Stimulated activated CD4-positive, alpha-beta T cell treated with anti-CD3 and anti-CD28 coated beads, Interleukin-12 subunit alpha, Interleukin-12 subunit beta, amount 100 ng/mL, for 24 hours (primary cell): ENCODE results near the gene IMPG1.

Experiments
- DNase-seq, 2 experiments: peaks; one replicate each; pipeline ENCODE4 v3.0.0-alpha.2; 2020; ENCODE audit warnings: low read depth in 2 of 2

Gene IMPG1

GRCh38 chr6:75893058-75893775, 179.2 kb downstream of the IMPG1 start:
- no peak for DNase-seq

DNA sequence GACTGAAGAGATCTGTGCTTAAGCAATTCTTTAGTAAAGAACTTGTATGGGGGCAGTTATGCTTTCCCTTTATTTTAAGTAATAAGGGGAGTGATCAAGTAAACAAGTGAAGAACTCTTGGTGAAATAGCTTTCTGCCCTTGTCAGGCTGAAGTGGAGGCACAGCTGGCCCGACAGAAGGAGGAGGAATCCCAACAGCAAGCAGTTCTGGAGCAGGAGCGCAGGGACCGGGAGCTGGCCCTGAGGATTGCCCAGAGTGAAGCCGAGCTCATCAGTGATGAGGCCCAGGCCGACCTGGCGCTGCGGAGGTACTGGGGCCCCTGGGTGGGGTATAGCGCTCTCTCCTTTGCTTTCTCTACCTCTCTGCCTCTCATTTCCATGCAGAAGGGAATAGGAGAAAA, 180.1 kb downstream of the IMPG1 start:
- no peak for DNase-seq

- DNase-seq = no peak
Measured at GRCh38 chr6:75884822-75885221, 187.6 kb downstream of the IMPG1 start.

DNA sequence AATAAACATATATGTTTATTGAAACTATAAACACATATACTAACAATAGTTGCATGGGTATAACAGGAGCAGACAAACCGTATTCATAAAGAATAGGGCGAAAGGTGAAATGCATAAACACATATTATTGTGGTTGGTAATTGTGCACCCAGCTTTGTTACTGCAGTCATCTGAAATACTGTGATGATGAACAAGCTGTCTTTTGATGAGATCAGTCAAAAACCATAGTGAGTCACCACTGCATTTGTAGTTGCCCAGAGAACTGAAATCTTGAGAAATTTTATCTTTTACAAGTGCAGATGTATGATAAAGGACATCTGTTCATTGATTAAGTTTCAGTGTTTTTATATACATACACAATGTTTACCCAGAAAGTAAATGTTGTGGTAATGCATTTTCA, 189.7 kb downstream of the IMPG1 start:
- no peak for DNase-seq

GRCh38 chr6:75880305-75880704, 192.2 kb downstream of the IMPG1 start:
- no peak for DNase-seq

- no peak for DNase-seq
Measured at GRCh38 chr6:75876152-75876551, 196.3 kb downstream of the IMPG1 start.

DNA sequence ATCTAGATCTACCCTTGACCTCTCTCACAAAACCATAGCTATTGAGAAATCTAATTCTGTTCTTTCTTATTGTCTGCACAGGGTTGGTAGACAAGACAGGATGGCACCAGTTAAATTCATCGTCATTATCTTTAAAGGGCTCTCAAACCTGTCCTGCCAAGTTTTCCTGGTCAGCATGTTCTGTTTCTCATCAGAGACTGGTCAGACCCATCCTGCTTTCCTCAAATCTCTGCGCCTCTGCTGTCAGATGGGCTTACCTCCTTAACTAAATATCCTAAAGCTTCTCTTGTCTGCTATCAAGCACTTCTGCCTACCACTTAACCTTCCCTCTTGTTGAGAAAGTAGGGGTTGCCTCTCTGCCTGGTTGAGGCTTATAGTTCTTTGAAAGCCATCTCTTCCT, 198.2 kb downstream of the IMPG1 start:
- DNase-seq = no peak
